A549 (cell line): ENCODE results near the gene CFAP46. TPM values are rescaled to one million over a fixed set of nuclear protein-coding genes. Genes with fewer than 3 reads are reported as not detected.

Experiments used
- ATAC-seq, 2 experiments: fragments of 200-7000 bp in 1 of 2; fragments of >200 bp in 1 of 2; cut with Nextera tagmentation in 1 of 2; cut with Tn5 transposase in 1 of 2; 3 replicates each; pipeline versions ENCODE4 v1.8.0 to v1.9.1; 2018 to 2020; ENCODE audit warnings: mild to moderate bottlenecking in 1 of 2, moderate library complexity in 1 of 2
- CTCF ChIA-PET: fragments of 300-600 bp; sonication (Branson Sonifier 250); formaldehyde crosslinking; extraction: SDS; loops from one replicate; lab custom pipeline; 2021; ENCODE audit warnings: antibody characterized with exemption, inconsistent platforms; lab: Yijun Ruan, JAX
- POLR2A ChIA-PET: fragments of 350-600 bp; formaldehyde crosslinking; extraction: SDS; loops from one replicate; lab custom pipeline; 2021; ENCODE audit warnings: antibody characterized with exemption, inconsistent platforms; lab: Yijun Ruan, JAX
- DNase-seq, 2 experiments: peaks; one replicate each; pipeline versions ENCODE4 v3.0.0 to v3.0.0-alpha.2; 2011 to 2016; ENCODE audit warnings: low read depth in 1 of 2, low spot score in 1 of 2
- FAIRE-seq: peaks from 2 replicates; lab custom pipeline; 2011; peaks lifted over from hg19 to GRCh38; lab: Jason Lieb, UNC
- H3K27ac ChIP-seq, 2 experiments: fragments of >200 bp; sonication (Bioruptor Twin); formaldehyde crosslinking; 3 replicates each; pipeline ENCODE4 v1.5.1; 2016 to 2017
- H3K4me1 ChIP-seq: fragments of >200 bp; sonication (Bioruptor Twin); formaldehyde crosslinking; 3 replicates; pipeline ENCODE4 v1.6.1; 2016
- H3K4me2 ChIP-seq: fragments of >200 bp; sonication (Bioruptor Twin); formaldehyde crosslinking; 3 replicates; pipeline ENCODE4 v1.6.1; 2016
- H3K4me3 ChIP-seq: fragments of >200 bp; sonication (Bioruptor Twin); formaldehyde crosslinking; 3 replicates; pipeline ENCODE4 v1.5.1; 2016
- H3K9me3 ChIP-seq: fragments of >200 bp; sonication (Bioruptor Twin); formaldehyde crosslinking; 3 replicates; pipeline ENCODE4 v1.6.1; 2016
- BHLHE40 ChIP-seq: IDR thresholded peaks from 2 replicates; pipeline ENCODE4 v1.6.1; 2012; ENCODE audit warnings: low read depth, low read length, inconsistent platforms
- CBX2 ChIP-seq: fragments of 200-600 bp; sonication (generic); IDR thresholded peaks from 2 replicates; pipeline ENCODE4 v1.6.1; 2016; ENCODE audit warnings: low read depth, mild to moderate bottlenecking, borderline replicate concordance
- CEBPB ChIP-seq, 2 experiments: fragments of >200 bp in 1 of 2; sonication (Bioruptor Twin) in 1 of 2; formaldehyde crosslinking in 1 of 2; IDR thresholded peaks; 2 replicates each; pipeline ENCODE4 v1.6.1; 2012 to 2016
- CHD4 ChIP-seq: fragments of 200-600 bp; sonication (generic); IDR thresholded peaks from 2 replicates; pipeline ENCODE4 v1.6.1; 2016; ENCODE audit warnings: antibody characterized with exemption, mild to moderate bottlenecking, borderline replicate concordance
- EHMT2 ChIP-seq: fragments of 200-600 bp; sonication (generic); IDR thresholded peaks from 2 replicates; pipeline ENCODE4 v1.6.1; 2016; ENCODE audit warnings: antibody characterized with exemption, low read depth, mild to moderate bottlenecking, moderate library complexity
- ELK1 ChIP-seq: fragments of 150-350 bp; IDR thresholded peaks from 2 replicates; pipeline ENCODE4 v1.6.1; 2014; ENCODE audit warnings: low read depth, mild to moderate bottlenecking, low read length
- FOXS1 ChIP-seq: fragments of 250-450 bp; sonication (Bioruptor Pico); IDR thresholded peaks from 2 replicates; pipeline ENCODE4 v1.5.0; 2020; ENCODE audit warnings: mild to moderate bottlenecking, moderate library complexity
- GATA3 ChIP-seq: IDR thresholded peaks from 2 replicates; pipeline ENCODE4 v1.6.1; 2012; ENCODE audit warnings: borderline replicate concordance
- HOXA7 ChIP-seq: fragments of 250-450 bp; sonication (Bioruptor Pico); IDR thresholded peaks from 2 replicates; pipeline ENCODE4 v1.5.0; 2020; ENCODE audit warnings: mild to moderate bottlenecking, moderate library complexity
- HOXB5 ChIP-seq: fragments of 250-450 bp; sonication (Bioruptor Pico); IDR thresholded peaks from 2 replicates; pipeline ENCODE4 v1.5.0; 2020; ENCODE audit warnings: mild to moderate bottlenecking, moderate library complexity
- MAFK ChIP-seq: fragments of 450-650 bp; IDR thresholded peaks from 2 replicates; pipeline ENCODE4 v1.6.1; 2014; ENCODE audit not compliant: partially characterized antibody
- NPAS2 ChIP-seq: fragments of 250-450 bp; sonication (Bioruptor Pico); IDR thresholded peaks from 2 replicates; pipeline ENCODE4 v1.8.0; 2022; ENCODE audit warnings: mild to moderate bottlenecking, moderate library complexity, borderline replicate concordance
- POLR2AphosphoS2 ChIP-seq: conservative IDR thresholded peaks from 2 replicates; pipeline ENCODE4 v1.6.1; 2012; ENCODE audit warnings: low read length, improper control_type of control experiment, inconsistent platforms
- RARB ChIP-seq: fragments of 250-450 bp; sonication (Bioruptor Pico); IDR thresholded peaks from 2 replicates; pipeline ENCODE4 v1.8.0; 2021; ENCODE audit warnings: mild to moderate bottlenecking, moderate library complexity
- RCOR1 ChIP-seq: fragments of 150-350 bp; IDR thresholded peaks from 2 replicates; pipeline ENCODE4 v1.6.1; 2014; ENCODE audit warnings: antibody characterized with exemption, low read length, low read depth
- RNF2 ChIP-seq: fragments of 200-600 bp; sonication (generic); IDR thresholded peaks from 2 replicates; pipeline ENCODE4 v1.6.1; 2016; ENCODE audit warnings: low read depth, mild to moderate bottlenecking, antibody characterized with exemption, moderate library complexity, borderline replicate concordance
- SMC3 ChIP-seq: fragments of >200 bp; sonication (Bioruptor Twin); formaldehyde crosslinking; IDR thresholded peaks from 3 replicates; pipeline ENCODE4 v1.6.1; 2018; ENCODE audit warnings: inconsistent platforms
- TP53 ChIP-seq: fragments of 250-450 bp; sonication (Bioruptor Pico); IDR thresholded peaks from 2 replicates; pipeline ENCODE4 v1.5.0; 2021; ENCODE audit warnings: mild to moderate bottlenecking, moderate library complexity
- ZC3H11A ChIP-seq: fragments of 450-650 bp; IDR thresholded peaks from 2 replicates; pipeline ENCODE4 v1.6.1; 2014; ENCODE audit warnings: antibody characterized with exemption, mild to moderate bottlenecking
- ZSCAN20 ChIP-seq: fragments of 250-450 bp; sonication (Bioruptor Pico); IDR thresholded peaks from 2 replicates; pipeline ENCODE4 v1.8.0; 2022; ENCODE audit warnings: mild to moderate bottlenecking, moderate library complexity
- WGBS: methylation state at CpG from one replicate; pipeline ENCODE4 v1.1.6; 2017; ENCODE audit errors: missing lambda C conversion rate; 5-methylcytosine and 5-hydroxymethylcytosine counted together
- polyA plus RNA-seq, 4 experiments: library from polyadenylated mRNA; depleted of rRNA in 3 of 4; stranded (reverse); fragments of >200 nt; fragmentation: RNase III in 1 of 4; extraction: RNeasy Plus Mini Kit Qiagen cat#74134 plus additional on column Dnase treatment in 1 of 4; gene quantifications; 2 replicates in 3 of 4; 3 replicates in 1 of 4; pipeline ENCODE4 v1.2.3, GENCODE V29; 2011 to 2017
- TF ChIP-seq, protein P1 (sequence below): fragments of >200 bp; sonication (Bioruptor Twin); formaldehyde crosslinking; IDR thresholded peaks from 3 replicates; pipeline ENCODE4 v1.5.1; 2016
- TF ChIP-seq, protein P2 (sequence below): IDR thresholded peaks from 2 replicates; pipeline ENCODE4 v1.6.1; 2012
- TF ChIP-seq, protein P3 (sequence below): fragments of >200 bp; sonication (Bioruptor Twin); formaldehyde crosslinking; IDR thresholded peaks from 2 replicates; pipeline ENCODE4 v1.6.1; 2016
- TF ChIP-seq, protein P4 (sequence below): fragments of >200 bp; sonication (Bioruptor Twin); formaldehyde crosslinking; IDR thresholded peaks from 3 replicates; pipeline ENCODE4 v1.6.1; 2016
- TF ChIP-seq, protein P5 (sequence below): fragments of 250-450 bp; sonication (Bioruptor Pico); IDR thresholded peaks from 2 replicates; pipeline ENCODE4 v1.5.0; 2020; ENCODE audit warnings: low read depth, mild to moderate bottlenecking, moderate library complexity

CFAP46 gene
- polyA plus RNA-seq, 2 of the 4 experiments (the other 2 are of a cell fraction), result 0.88 to 1.8 TPM

- H3K4me1 ChIP-seq, result no peaks in the 10 kb centered on the region
- TF ChIP-seq RCOR1 (no peak), ZSCAN20 (no peak), RNF2 (no peak), TP53 (CRISPR knock-in tag) (no peak), FOXS1 (no peak), CEBPB (IDR thresholded peaks at IDR 0.05) (no peak)
- ChIA-PET POLR2A (no interaction called here), CTCF (interaction anchor here (0.9 to 1.2 kb wide), 2 partner anchors 9 to 157 kb away, joined by 3 to 4 read pairs; no protein-coding TSS in a partner anchor)
- DNase-seq (no peak), ATAC-seq (peak in 1 of 2 experiments; percentile 21; a peak in 1 of 6 replicates), FAIRE-seq (no peak)
- no peak overlapping the region for H3K4me3 ChIP-seq
- H3K9me3 ChIP-seq, result no peaks in the 10 kb centered on the region
- no peak overlapping the region for H3K27ac ChIP-seq
- 36% methylated on average over 19 of the region's 26 CpGs for WGBS
- H3K4me2 ChIP-seq, result no peak overlapping the region
Measured at GRCh38 chr10:132811891-132812481, 130.4 kb downstream of the CFAP46 start.

DNA sequence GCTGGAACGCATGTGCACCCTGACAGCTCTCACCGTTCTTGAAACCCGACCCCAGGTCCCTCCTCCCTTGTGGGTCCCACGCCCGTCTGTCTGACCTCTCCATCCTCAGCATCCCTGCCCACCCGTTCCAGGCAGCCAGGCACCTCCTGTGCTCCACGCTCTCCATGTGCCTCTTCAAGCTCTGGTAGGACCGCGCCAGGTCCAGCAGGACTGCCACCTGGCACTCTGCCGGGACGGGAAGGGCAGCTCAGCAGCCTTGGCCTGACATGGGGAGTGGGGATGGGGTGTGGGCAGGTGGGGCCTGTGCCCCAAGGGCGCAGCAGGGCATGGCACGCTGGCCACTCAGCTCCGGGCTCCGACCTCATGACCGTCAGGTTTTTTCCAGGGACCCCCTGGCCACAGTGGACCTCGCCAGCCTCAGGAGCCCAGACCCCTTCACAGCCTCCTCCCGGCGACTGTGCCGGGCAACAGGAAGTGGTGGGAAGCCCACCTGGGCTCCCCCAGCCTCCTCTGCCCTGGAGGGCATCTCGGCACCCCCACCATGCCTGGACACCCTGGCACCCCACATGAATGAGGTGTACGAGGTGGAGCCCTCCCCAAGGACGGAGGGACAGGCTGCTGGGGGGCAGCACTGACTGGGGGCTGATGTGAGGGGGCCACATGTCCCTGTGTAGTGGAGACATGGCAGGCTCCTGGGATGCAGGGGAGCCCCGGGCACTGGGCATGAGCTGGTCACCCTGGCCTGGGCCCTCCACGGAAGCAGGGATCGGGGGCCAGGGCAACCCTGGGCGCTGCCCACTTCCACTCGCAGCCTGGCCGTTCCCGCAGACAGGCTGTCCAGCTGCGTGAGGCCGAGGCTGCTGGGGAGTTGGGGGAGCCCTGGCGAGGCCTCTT is 131.3 kb downstream of the CFAP46 start:
- ATAC-seq (0 out of 6 replicates have a peak, but pooled peaks of 1 of the 2 experiments have one; percentile 10), DNase-seq (no peak), FAIRE-seq (no peak)
- Histone ChIP-seq H3K4me2 (no peak overlapping the region), H3K4me1 (no peaks in the 10 kb centered on the region), H3K4me3 (no peak overlapping the region), H3K27ac (no peak overlapping the region), H3K9me3 (no peaks in the 10 kb centered on the region)
- no peak for TF ChIP-seq HOXB5 (CRISPR knock-in tag)
- TF ChIP-seq HOXA7 (CRISPR knock-in tag), result no peak
- no peak for TF ChIP-seq CBX2
- TF ChIP-seq GATA3, result no peak
- no peak for TF ChIP-seq RARB (CRISPR knock-in tag)
- TF ChIP-seq, protein P1, sequence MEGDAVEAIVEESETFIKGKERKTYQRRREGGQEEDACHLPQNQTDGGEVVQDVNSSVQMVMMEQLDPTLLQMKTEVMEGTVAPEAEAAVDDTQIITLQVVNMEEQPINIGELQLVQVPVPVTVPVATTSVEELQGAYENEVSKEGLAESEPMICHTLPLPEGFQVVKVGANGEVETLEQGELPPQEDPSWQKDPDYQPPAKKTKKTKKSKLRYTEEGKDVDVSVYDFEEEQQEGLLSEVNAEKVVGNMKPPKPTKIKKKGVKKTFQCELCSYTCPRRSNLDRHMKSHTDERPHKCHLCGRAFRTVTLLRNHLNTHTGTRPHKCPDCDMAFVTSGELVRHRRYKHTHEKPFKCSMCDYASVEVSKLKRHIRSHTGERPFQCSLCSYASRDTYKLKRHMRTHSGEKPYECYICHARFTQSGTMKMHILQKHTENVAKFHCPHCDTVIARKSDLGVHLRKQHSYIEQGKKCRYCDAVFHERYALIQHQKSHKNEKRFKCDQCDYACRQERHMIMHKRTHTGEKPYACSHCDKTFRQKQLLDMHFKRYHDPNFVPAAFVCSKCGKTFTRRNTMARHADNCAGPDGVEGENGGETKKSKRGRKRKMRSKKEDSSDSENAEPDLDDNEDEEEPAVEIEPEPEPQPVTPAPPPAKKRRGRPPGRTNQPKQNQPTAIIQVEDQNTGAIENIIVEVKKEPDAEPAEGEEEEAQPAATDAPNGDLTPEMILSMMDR, result no peak
- TF ChIP-seq SMC3, result no peak
- TF ChIP-seq CHD4, result no peak
- TF ChIP-seq, protein P2, sequence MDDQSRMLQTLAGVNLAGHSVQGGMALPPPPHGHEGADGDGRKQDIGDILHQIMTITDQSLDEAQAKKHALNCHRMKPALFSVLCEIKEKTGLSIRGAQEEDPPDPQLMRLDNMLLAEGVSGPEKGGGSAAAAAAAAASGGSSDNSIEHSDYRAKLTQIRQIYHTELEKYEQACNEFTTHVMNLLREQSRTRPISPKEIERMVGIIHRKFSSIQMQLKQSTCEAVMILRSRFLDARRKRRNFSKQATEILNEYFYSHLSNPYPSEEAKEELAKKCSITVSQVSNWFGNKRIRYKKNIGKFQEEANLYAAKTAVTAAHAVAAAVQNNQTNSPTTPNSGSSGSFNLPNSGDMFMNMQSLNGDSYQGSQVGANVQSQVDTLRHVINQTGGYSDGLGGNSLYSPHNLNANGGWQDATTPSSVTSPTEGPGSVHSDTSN, result no peak
- WGBS, result 29% methylated on average over 17 of the region's 33 CpGs
- POLR2A ChIA-PET, result no interaction called here
- CTCF ChIA-PET, result interaction anchor here (1.2 kb wide), 1 partner anchor 157 kb away, joined by 3 read pairs; no protein-coding TSS in a partner anchor

DNA sequence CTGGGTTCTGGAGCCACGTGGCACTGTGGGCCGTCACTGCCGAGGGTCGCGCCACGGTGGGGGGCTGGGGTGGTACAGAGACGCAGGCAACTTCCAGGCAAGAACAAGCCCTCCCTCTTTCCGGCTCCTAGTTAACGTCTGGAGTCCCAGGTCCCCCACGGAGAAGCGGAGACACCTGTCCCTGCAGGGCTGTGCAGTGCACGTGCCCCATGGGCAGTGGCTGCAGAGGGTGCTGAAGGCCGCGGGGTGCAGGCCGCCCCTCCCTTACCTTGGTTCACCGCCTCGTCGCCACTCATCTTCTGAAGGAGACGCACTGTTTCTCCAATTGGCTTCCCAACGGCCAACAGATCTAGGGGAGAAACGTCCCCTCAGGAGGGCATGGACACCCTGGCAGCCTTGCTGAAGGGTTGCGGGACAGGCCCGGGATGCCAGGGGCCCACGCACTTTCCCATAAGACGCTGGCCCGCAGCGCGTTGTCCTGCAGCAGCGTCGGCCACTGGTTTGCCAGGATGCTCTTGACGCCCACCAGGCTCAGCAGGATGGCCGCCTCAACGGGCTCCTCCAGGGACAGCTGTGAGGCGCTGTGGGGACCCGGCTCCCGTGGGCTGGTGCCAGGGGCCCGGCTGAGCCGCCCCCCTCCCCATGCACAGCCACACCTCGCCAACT is 132.1 kb downstream of the CFAP46 start:
- H3K4me3 ChIP-seq, result no peak overlapping the region
- 41% methylated on average over 22 of the region's 39 CpGs for WGBS
- ATAC-seq (no peak), FAIRE-seq (no peak), DNase-seq (no peak)
- CTCF ChIA-PET, result interaction anchor here (4.6 kb wide), 1 partner anchor 16 kb away, joined by 16 read pairs; no protein-coding TSS in a partner anchor
- H3K4me2 ChIP-seq, result no peak overlapping the region
- POLR2A ChIA-PET, result no interaction called here
- no peaks in the 10 kb centered on the region for H3K9me3 ChIP-seq
- H3K27ac ChIP-seq, result no peak overlapping the region
- no peaks in the 10 kb centered on the region for H3K4me1 ChIP-seq
- TF ChIP-seq RARB (CRISPR knock-in tag) (no peak), NPAS2 (no peak), POLR2AphosphoS2 (no peak), ELK1 (no peak), CHD4 (no peak), BHLHE40 (no peak), RNF2 (no peak), ZC3H11A (no peak), EHMT2 (no peak), MAFK (no peak)
- TF ChIP-seq, protein P3, sequence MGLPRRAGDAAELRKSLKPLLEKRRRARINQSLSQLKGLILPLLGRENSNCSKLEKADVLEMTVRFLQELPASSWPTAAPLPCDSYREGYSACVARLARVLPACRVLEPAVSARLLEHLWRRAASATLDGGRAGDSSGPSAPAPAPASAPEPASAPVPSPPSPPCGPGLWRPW, result no peak
- TF ChIP-seq, protein P4, sequence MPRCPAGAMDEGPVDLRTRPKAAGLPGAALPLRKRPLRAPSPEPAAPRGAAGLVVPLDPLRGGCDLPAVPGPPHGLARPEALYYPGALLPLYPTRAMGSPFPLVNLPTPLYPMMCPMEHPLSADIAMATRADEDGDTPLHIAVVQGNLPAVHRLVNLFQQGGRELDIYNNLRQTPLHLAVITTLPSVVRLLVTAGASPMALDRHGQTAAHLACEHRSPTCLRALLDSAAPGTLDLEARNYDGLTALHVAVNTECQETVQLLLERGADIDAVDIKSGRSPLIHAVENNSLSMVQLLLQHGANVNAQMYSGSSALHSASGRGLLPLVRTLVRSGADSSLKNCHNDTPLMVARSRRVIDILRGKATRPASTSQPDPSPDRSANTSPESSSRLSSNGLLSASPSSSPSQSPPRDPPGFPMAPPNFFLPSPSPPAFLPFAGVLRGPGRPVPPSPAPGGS, result no peak
- TF ChIP-seq, protein P5, sequence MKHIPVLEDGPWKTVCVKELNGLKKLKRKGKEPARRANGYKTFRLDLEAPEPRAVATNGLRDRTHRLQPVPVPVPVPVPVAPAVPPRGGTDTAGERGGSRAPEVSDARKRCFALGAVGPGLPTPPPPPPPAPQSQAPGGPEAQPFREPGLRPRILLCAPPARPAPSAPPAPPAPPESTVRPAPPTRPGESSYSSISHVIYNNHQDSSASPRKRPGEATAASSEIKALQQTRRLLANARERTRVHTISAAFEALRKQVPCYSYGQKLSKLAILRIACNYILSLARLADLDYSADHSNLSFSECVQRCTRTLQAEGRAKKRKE (CRISPR knock-in tag), result no peak
